RWPE2 (cell line): ENCODE measurements around the gene TJAP1.
A peak's percentile ranks its signal among the peaks of the same experiment; 100 is the strongest.

ENCODE experiments used
- ATAC-seq: fragments of 200-7000 bp; cut with Tn5 transposase; 3 replicates; pipeline ENCODE4 v1.9.1; 2021; ENCODE audit warnings: low read depth
- DNase-seq: peaks from one replicate; pipeline ENCODE4 v3.0.0-alpha.2; 2020; ENCODE audit warnings: low spot score
- H3K27ac ChIP-seq: fragments of 450-650 bp; 2 replicates; pipeline ENCODE4 v1.5.1; 2017; ENCODE audit warnings: mild to moderate bottlenecking; ENCODE audit not compliant: poor library complexity, severe bottlenecking
- H3K27me3 ChIP-seq: fragments of 250-450 bp; sonication (Bioruptor Pico); 2 replicates; pipeline ENCODE4 v1.5.1; 2021; ENCODE audit warnings: mild to moderate bottlenecking, moderate library complexity; ENCODE audit not compliant: insufficient read depth, poor library complexity, severe bottlenecking
- H3K36me3 ChIP-seq: fragments of 250-450 bp; sonication (Bioruptor Pico); 2 replicates; pipeline ENCODE4 v1.5.1; 2020; ENCODE audit warnings: low read depth, mild to moderate bottlenecking, moderate library complexity
- H3K4me1 ChIP-seq: fragments of 250-450 bp; sonication (Bioruptor Pico); 2 replicates; pipeline ENCODE4 v1.5.1; 2021; ENCODE audit warnings: mild to moderate bottlenecking, moderate library complexity; ENCODE audit not compliant: insufficient read depth, poor library complexity, severe bottlenecking
- H3K4me3 ChIP-seq: fragments of 250-450 bp; sonication (Bioruptor Pico); 2 replicates; pipeline ENCODE4 v1.5.1; 2021; ENCODE audit warnings: mild to moderate bottlenecking, moderate library complexity; ENCODE audit not compliant: severe bottlenecking
- H3K9me3 ChIP-seq: fragments of 250-450 bp; sonication (Bioruptor Pico); 2 replicates; pipeline ENCODE4 v1.5.1; 2021; ENCODE audit warnings: mild to moderate bottlenecking, moderate library complexity; ENCODE audit not compliant: severe bottlenecking
- CTCF ChIP-seq: fragments of 450-650 bp; IDR thresholded peaks from one replicate; pipeline ENCODE4 v1.5.1; 2017; ENCODE audit warnings: mild to moderate bottlenecking, moderate library complexity; ENCODE audit not compliant: poor library complexity, severe bottlenecking

TJAP1 gene

GRCh38 chr6:43488667-43489276 lies 11.4 kb downstream of the TJAP1 start:
- ATAC-seq = 0 out of 3 replicates have a peak, but pooled peaks have one; percentile 11
- Histone ChIP-seq H3K27me3 (no peaks in the 10 kb centered on the region), H3K9me3 (no peaks in the 10 kb centered on the region), H3K27ac (no peak overlapping the region), H3K36me3 (peaks cover 12% of the 10 kb centered on the region), H3K4me1 (peaks cover 28% of the 10 kb centered on the region), H3K4me3 (no peak overlapping the region)
- DNase-seq = no peak
- no peak for TF ChIP-seq CTCF

- TF ChIP-seq CTCF = no peak
- Histone ChIP-seq H3K9me3 (no peaks in the 10 kb centered on the region), H3K27me3 (no peaks in the 10 kb centered on the region), H3K27ac (no peak overlapping the region), H3K36me3 (peaks cover 8% of the 10 kb centered on the region), H3K4me3 (no peak overlapping the region), H3K4me1 (peaks cover 35% of the 10 kb centered on the region)
- DNase-seq (no peak), ATAC-seq (no peak)
Observed at GRCh38 chr6:43489277-43490072, 12.1 kb downstream of the TJAP1 start.

GRCh38 chr6:43490523-43490939 lies 13.2 kb downstream of the TJAP1 start:
- H3K27me3 ChIP-seq = no peaks in the 10 kb centered on the region
- ATAC-seq (no peak), DNase-seq (no peak)
- no peak overlapping the region for H3K4me3 ChIP-seq
- TF ChIP-seq CTCF = no peak
- peaks cover 46% of the 10 kb centered on the region for H3K4me1 ChIP-seq
- H3K36me3 ChIP-seq = peaks cover 7% of the 10 kb centered on the region; the same call in 1 of the 2 replicates
- H3K27ac ChIP-seq = no peak overlapping the region
- no peaks in the 10 kb centered on the region for H3K9me3 ChIP-seq

GRCh38 chr6:43491750-43492661 lies 14.6 kb downstream of the TJAP1 start:
- DNase-seq = peak; percentile 90
- Histone ChIP-seq H3K9me3 (no peaks in the 10 kb centered on the region), H3K4me1 (peaks cover 59% of the 10 kb centered on the region), H3K27me3 (no peaks in the 10 kb centered on the region), H3K4me3 (no peak overlapping the region), H3K36me3 (peaks cover 7% of the 10 kb centered on the region), H3K27ac (no peak overlapping the region)
- no peak for TF ChIP-seq CTCF
- peak; percentile 60 for ATAC-seq
